Natural killer cell (primary cell): ENCODE results near the gene ADAMTSL1. TPM values are rescaled to one million over a fixed set of nuclear protein-coding genes. Genes with fewer than 3 reads are reported as not detected.

Experiments used
- ATAC-seq, 3 donors: fragments of 150-1000 bp in 2 of 3; fragments of 200-7000 bp in 1 of 3; cut with Tn5 transposase; 1 replicate in 1 of 3; 2 replicates in 2 of 3; pipeline ENCODE4 v1.10.0; 2021; ENCODE audit warnings: mild to moderate bottlenecking in 2 of 3, moderate library complexity in 2 of 3
- DNase-seq, 2 donors: peaks; one replicate each; pipeline versions ENCODE4 v3.0.0 to v3.0.0-alpha.2; 2013 to 2021; ENCODE audit warnings: mixed read lengths in 1 of 2
- H3K27ac ChIP-seq: one replicate; pipeline ENCODE4 v1.5.1; 2013; ENCODE audit warnings: mild to moderate bottlenecking, low read length
- H3K27me3 ChIP-seq: one replicate; pipeline ENCODE4 v1.6.1; 2013; ENCODE audit warnings: low read length; ENCODE audit not compliant: control insufficient read depth, insufficient read depth
- H3K36me3 ChIP-seq: one replicate; pipeline ENCODE4 v1.6.1; 2013; ENCODE audit warnings: low read length; ENCODE audit not compliant: control insufficient read depth, insufficient read depth
- H3K4me1 ChIP-seq: one replicate; pipeline ENCODE4 v1.6.1; 2013; ENCODE audit warnings: low read length; ENCODE audit not compliant: control insufficient read depth, insufficient read depth
- H3K4me3 ChIP-seq: one replicate; pipeline ENCODE4 v1.5.1; 2013; ENCODE audit warnings: low read length
- H3K9me3 ChIP-seq: one replicate; pipeline ENCODE4 v1.6.1; 2013; ENCODE audit warnings: low read length; ENCODE audit not compliant: control insufficient read depth, insufficient read depth
- H3K27ac Mint-ChIP-seq, 2 donors: one replicate each; pipeline ENCODE4 v1.8.0; 2022; ENCODE audit warnings: mild to moderate bottlenecking in 2 of 2, mixed read lengths in 2 of 2, moderate library complexity in 1 of 2
- H3K27me3 Mint-ChIP-seq, 2 donors: one replicate each; pipeline ENCODE4 v1.8.0; 2022; ENCODE audit warnings: low read depth in 2 of 2, mixed read lengths in 2 of 2
- H3K36me3 Mint-ChIP-seq: one replicate; pipeline ENCODE4 v1.8.0; 2022; ENCODE audit warnings: mixed read lengths
- H3K4me1 Mint-ChIP-seq, 2 donors: one replicate each; pipeline ENCODE4 v1.8.0; 2022; ENCODE audit warnings: mixed read lengths in 2 of 2
- H3K4me3 Mint-ChIP-seq: one replicate; pipeline ENCODE4 v1.8.0; 2022; ENCODE audit warnings: mild to moderate bottlenecking, moderate library complexity, mixed read lengths
- H3K9me3 Mint-ChIP-seq, 2 donors: one replicate each; pipeline ENCODE4 v1.8.0; 2022; ENCODE audit warnings: mixed read lengths in 2 of 2
- CTCF ChIP-seq: fragments of 200-600 bp; IDR thresholded peaks from one replicate; pipeline ENCODE4 v1.8.0; 2022; ENCODE audit warnings: antibody characterized with exemption
- WGBS: methylation state at CpG from one replicate; pipeline ENCODE4 v1.1.7; 2013; ENCODE audit warnings: missing lambda C conversion rate; ENCODE audit not compliant: insufficient coverage; 5-methylcytosine and 5-hydroxymethylcytosine counted together
- intact Hi-C: fragments of 100-400 bp; cut with micrococcal nuclease; formaldehyde crosslinking; loops from one replicate; pipeline ENCODE4 v1.14.2; 2022
- total RNA-seq, 4 donors: library from RNA; stranded (reverse); fragments of 120-200 nt in 1 of 4; gene quantifications; one replicate each; pipeline versions ENCODE4 v1.2.3 to v1.2.4, GENCODE V29; 2013 to 2022

The ADAMTSL1 gene
- total RNA-seq, 3 donors from 2014 or later (not counting 1 experiment from before 2014, with no cell fraction given): not detected

GRCh38 chr9:18857334-18857733 is 383.4 kb downstream of the ADAMTSL1 start:
- H3K27me3 Mint-ChIP-seq: peaks cover 4 to 14% of the 10 kb centered on the region in 2 donors
- H3K4me3 Mint-ChIP-seq: no peak overlapping the region
- no peak overlapping the region for H3K4me3 ChIP-seq
- no peaks in the 10 kb centered on the region for H3K9me3 Mint-ChIP-seq
- H3K9me3 ChIP-seq: no peaks in the 10 kb centered on the region
- H3K4me1 Mint-ChIP-seq: no peaks in the 10 kb centered on the region
- no peak overlapping the region for H3K27ac ChIP-seq
- no peak overlapping the region for H3K27ac Mint-ChIP-seq
- H3K27me3 ChIP-seq: no peaks in the 10 kb centered on the region
- TF ChIP-seq CTCF: no peak
- ATAC-seq (no peak), DNase-seq (no peak)
- H3K36me3 Mint-ChIP-seq: no peaks in the 10 kb centered on the region
- WGBS: 72% methylated on average over 4 of the region's 4 CpGs
- intact Hi-C loops: no loop called here
- no peaks in the 10 kb centered on the region for H3K36me3 ChIP-seq
- no peaks in the 10 kb centered on the region for H3K4me1 ChIP-seq

GRCh38 chr9:18857769-18858168 is 383.8 kb downstream of the ADAMTSL1 start:
- 50% methylated on average over 1 of the region's 1 CpG for WGBS
- H3K4me3 ChIP-seq: no peak overlapping the region
- Mint-ChIP-seq H3K4me1 (no peaks in the 10 kb centered on the region), H3K27ac (no peak overlapping the region), H3K4me3 (no peak overlapping the region), H3K36me3 (no peaks in the 10 kb centered on the region), H3K9me3 (no peaks in the 10 kb centered on the region), H3K27me3 (peaks cover 4 to 14% of the 10 kb centered on the region in 2 donors)
- H3K4me1 ChIP-seq: no peaks in the 10 kb centered on the region
- ATAC-seq (no peak), DNase-seq (no peak)
- no peaks in the 10 kb centered on the region for H3K9me3 ChIP-seq
- TF ChIP-seq CTCF: no peak
- H3K36me3 ChIP-seq: no peaks in the 10 kb centered on the region
- no peaks in the 10 kb centered on the region for H3K27me3 ChIP-seq
- no peak overlapping the region for H3K27ac ChIP-seq
- intact Hi-C loops: no loop called here

GRCh38 chr9:18861609-18862544 is 387.9 kb downstream of the ADAMTSL1 start:
- Histone ChIP-seq H3K27me3 (no peaks in the 10 kb centered on the region), H3K4me1 (no peaks in the 10 kb centered on the region), H3K9me3 (no peaks in the 10 kb centered on the region), H3K36me3 (no peaks in the 10 kb centered on the region), H3K27ac (no peak overlapping the region), H3K4me3 (no peak overlapping the region)
- ATAC-seq (no peak), DNase-seq (no peak)
- Mint-ChIP-seq H3K4me3 (no peak overlapping the region), H3K4me1 (no peaks in the 10 kb centered on the region), H3K27me3 (peaks cover 0 to 4% of the 10 kb centered on the region in 2 donors), H3K9me3 (no peaks in the 10 kb centered on the region), H3K36me3 (no peaks in the 10 kb centered on the region), H3K27ac (no peak overlapping the region)
- TF ChIP-seq CTCF: no peak
- 84% methylated on average over 14 of the region's 14 CpGs for WGBS
- intact Hi-C loops: no loop called here
